Iris pigment epithelial cell (primary cell): ENCODE data around the gene AUTS2.
"Not testable (repeated sequence)": the region's sequence is repeated elsewhere in the genome, so short reads cannot be mapped to it uniquely, and the experiment has no call there.

Experiments
- DNase-seq: peaks from one replicate; pipeline ENCODE4 v3.0.0-alpha.2; 2011; ENCODE audit warnings: low read depth

The AUTS2 gene

DNA sequence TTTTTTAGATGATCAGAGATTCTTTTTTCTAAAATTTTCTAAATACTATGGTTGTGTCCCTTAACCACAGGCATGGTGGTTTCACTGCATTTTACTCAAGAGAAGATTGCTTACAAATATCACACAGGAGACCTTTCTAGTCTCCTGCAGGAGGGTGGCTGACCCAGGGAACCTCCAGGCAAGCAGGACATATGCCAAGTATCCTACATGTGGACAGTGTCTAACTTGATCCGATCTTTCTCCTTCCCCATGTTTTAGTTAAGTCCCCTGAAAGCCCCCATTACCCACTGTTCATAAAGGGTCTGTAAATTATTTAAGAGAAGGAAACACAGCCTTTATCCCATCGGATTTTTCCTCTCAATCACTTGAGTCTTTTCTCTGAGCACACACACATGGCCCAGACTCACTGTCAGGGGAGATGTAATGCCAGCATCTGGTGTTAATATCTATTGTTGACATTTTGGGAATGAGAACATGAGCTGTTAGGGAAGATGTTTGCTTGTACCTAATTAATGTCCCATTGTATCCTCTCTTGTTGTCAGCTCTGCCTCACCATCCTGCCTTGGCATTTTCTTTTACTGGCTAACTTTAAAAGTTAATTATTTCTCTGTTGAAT is 755.2 kb downstream of the AUTS2 start:
- DNase-seq, result no peak

DNA sequence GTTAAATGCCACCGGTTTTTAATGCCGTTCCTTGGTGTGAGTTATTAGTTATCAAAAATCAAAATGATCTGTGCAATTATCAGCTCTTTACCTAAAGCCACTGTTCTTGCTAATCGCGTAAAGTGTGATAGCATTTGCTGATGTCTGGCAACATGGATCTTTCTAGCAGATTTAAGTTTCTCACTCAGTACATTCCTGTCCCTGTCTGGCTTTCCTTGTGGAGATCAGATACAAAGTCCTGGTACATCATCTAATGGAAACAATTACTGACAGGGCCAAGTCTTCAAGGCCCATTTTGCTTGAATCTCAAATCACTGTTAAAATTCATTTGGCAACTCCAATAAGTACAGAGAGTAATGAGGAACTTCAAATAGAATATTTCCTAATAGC is 755.7 kb downstream of the AUTS2 start:
- DNase-seq, result no peak

DNA sequence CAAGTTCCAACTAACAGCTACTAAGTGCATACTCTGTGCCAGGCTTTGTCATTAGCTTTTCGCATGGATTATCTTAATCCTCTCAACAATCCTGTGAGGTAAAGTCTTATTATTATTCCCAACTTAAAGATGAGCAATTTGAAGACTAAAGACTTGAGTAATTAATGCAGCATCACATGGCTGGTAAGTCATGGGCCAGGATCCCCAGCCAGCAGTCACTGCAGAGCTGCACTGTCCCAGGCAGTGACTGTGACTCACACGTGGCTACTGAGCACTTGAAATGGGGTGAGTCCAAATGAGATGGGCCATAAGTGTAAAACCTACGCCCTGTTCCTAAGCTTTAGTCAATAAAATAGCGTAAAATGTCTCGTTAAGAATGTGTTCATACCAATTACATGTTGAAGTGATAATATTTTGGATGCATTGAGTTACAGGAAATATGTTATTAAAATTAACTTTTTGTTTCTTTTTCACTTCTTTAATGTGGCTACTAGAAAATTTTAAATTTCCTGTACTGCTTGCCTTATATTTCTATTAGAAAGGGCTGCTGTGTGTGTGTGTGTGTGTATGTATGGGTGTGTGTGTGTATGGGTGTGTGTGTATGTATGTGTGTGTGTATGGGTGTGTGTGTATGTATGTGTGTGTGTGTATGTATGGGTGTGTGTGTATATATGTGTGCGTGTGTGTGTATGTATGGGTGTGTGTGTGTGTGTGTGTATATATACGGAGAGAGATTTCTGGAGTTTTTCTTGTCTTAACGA is 756.3 kb downstream of the AUTS2 start:
- DNase-seq, result no peak

DNA sequence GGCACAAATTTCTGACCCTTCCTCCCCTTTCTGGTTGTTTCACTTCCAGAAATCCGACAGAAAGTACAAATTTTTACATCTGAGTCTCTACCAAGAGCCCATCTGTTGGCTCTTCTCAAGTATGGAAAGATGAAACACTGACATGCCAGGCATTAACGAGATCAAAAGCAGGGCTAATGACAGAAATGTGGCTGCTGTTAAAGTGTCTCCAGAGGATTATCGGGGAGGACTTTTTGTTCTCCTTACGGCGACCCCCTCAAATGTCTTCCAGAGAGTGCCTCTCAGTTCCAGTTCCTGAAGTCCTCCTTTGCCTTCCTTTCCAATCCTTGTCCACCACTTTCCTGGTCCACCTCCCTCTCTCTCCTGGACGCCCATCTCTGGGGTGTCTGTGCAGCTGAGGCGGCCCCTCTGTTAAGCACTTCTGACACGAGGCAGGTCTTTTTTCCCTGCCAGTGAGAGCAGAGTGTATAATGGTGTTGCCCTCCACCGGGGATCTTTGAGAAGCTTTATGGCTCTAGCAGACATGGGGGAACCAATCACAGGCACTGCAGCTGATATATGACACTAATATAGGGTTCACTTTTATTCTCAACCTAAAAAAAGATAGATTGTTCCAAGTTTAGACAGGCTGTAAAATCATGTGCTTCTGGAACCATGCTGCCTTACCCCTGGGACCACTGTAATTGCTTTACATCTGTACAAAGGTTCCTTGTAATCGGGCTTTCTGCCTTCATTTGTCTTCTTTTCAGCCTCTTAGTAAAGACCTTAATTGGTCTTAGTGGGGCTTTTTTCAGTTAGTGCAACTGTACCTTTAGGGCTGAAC is 757.1 kb downstream of the AUTS2 start:
- no peak for DNase-seq

DNA sequence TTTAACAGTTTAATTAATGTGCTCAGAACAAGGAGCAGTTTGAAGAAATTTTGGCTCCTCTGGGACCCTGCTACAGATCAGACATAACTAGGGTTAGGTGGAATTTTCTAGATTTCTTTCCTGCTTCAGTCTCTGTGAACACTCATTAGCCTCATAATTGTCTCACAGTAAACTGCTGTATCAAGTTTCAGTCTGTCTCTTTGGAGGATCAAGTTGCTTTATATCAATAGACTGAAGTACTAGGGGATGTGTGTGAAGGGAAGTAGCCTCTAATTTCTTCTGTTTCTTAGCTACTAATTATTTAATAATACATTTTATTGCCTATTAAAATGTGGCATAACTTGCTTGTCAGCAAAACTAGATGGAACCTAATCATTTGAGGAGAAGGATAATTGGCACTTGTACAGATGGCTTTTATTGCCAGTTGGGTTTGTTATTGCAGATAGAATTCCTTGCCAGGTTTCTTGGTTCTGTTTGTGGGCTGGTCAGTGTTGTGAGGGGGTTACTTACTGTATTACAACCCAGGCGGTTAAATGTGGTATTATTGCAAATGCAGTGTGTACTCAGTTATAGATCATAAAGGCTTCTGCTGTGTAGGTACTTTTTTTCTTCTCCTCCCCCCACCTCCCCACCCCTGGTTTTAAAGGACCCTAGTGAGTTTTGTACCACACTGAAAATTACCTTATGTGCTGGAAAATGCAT is 758.0 kb downstream of the AUTS2 start:
- no peak for DNase-seq

DNA sequence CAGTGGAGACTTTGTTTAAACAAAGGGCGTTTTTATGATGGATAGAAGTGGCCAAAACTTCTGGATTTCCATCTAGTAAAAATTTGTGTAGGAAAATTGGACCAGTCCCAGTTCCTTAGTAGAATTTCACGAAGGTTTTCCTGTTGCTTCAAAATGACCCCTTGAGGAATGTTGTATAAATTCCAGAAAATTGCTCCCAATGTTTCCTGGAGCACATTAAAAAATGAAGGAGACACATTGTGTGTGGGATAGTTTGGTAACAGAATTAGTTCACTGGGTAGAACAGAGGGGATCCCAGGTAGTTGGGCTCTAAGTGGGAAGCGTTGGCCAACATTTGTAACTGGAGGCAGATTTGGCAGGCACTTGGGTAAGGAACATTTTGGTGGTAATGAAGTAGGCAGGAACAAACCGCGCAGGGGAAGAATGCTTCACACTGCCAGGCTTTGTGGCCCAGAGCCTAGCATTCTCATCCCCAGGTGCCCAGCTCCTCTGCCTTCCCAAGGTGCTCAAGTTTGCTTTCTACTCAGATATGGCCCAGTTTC is 758.6 kb downstream of the AUTS2 start:
- no peak for DNase-seq

DNA sequence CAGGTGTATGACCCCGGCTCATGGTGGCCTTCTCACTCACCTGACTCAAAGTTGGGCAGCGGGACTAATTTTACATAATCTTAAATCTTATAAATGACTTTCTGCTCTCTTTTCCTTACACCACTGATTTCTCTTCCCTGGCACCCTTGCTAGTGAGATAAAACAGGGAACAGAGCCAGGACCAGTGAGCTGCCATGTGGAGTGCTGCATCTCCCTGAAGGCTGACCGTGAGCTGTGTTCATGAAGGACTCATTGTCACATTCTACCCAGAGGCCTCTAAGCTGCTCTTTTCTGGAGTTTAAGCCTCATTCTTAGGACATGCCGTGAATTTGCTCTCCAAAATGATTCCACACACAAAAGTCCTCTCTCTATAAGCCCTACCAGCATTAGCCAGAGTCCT is 762.3 kb downstream of the AUTS2 start:
- no peak for DNase-seq

DNA sequence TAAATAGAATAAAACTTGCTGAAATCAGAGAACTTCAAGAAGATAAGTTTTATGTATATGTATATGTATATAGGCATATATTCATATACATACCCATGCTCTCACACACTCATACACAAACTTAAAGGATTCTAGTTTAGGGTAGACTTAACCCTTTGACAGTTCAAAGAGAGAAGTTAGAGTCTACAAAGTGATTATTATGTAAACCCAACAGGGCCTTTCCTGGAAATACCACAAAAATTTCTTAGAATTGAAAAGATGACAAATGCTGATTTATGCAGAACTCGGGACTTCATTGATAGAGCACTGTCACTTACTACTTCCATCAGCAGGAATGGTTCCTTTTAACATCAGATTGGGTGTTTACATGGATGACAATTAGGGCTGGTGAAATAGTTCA is 763.5 kb downstream of the AUTS2 start:
- no peak for DNase-seq

DNA sequence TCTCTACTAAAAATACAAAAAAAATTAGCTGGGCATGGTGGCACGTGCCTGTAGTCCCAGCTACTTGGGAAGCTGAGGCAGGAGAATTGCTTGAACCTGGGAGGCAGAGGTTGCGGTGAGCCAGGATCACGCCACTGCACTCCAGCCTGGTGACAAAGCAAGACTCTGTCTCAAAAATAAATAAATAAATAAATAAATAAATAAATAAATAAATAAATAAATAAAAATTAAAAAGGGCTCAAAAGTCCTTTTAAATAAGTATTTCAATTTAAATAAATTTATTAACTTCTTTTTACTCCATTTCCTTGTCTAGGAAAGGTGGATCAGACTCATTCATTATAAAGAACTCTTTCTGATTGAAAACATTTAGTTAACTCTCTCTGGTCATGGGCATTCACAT is 766.1 kb downstream of the AUTS2 start:
- not testable (repeated sequence) for DNase-seq

DNA sequence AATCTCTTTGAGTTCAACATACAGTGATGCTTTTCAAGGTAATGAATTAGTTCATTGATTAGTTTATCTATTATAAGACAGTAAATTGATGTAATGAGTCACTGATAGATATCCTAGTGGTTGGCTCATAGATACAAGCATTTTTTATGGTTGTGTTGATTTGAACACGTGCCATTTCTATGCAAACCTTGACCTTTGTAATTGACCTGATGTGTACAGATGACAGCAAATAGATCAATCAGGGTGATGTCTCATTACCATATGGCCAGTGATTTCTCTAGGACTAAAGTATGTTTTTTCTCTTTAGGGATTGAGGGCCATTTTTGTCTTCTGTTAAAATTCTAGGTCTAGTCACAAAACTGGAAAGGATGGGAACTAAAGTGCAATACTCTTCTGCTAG is 773.4 kb downstream of the AUTS2 start:
- no peak for DNase-seq

DNA sequence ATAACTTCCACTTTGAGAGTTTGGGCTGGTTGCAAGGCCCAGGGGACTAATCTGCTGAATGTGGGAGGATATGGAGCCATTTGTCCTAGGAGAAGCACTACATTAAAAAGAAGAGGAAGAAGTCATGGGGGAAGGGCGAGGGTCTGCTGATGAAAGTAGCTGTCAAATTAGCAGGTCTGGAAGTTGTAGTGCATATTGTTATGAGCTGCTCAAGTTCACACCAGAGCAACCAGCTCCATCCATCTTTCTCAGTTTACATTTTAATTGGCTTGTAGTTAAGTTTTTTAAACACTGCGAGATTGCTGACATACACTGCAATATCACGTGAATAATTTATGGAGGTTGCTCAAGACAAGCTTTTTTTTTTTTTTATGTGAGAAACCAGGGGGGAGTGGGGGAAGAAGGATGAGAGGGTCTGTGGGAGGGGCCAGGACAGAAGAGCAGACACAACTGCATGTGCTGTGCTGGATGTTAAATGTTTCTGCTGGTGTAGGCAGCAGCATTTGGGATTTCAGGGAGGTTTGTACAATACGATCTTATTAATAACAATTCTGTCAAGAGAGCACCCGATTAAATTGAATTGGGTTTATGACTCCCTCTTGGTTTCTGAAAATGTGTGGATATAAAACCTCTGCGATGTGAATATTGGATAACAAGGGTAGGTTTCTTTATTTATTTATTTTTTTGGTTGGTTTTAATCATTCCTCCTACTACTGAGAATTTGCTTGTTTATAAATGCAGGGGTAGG is 774.7 kb downstream of the AUTS2 start:
- no peak for DNase-seq

DNA sequence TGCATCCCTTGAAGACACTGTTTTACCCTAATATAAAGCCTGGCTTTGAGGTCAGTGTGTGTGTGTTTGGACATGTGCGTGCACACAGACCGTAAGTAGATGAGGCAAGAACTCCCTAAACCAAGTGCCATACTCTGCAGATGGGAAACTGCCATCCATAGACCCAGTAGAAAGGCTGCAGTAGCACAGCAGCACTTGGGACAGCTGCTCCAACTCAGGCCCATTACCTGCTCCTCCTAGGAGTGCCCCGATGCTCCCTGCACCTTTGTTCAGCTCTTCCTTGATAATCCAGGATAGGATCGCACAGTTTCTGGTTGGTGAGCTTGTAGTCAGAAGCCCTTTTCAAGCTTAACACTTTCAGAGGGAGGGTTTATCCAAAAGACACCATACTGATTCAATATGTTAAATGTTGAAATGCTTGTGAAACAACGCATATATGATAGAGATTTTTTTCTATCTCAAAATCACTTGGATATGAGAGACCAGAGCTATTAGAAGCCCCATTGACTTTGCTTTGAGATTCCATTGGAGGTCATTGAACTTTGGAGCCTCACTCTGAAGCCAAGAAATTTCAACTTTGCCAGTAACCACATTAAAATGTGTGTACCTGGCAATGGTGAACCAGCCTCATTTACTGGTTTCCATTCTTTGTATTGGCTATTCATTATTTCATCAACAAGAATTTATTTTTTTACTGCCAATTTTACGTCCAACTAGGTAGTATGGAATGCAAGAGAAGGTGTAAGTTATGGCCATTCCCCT is 776.7 kb downstream of the AUTS2 start:
- no peak for DNase-seq

DNA sequence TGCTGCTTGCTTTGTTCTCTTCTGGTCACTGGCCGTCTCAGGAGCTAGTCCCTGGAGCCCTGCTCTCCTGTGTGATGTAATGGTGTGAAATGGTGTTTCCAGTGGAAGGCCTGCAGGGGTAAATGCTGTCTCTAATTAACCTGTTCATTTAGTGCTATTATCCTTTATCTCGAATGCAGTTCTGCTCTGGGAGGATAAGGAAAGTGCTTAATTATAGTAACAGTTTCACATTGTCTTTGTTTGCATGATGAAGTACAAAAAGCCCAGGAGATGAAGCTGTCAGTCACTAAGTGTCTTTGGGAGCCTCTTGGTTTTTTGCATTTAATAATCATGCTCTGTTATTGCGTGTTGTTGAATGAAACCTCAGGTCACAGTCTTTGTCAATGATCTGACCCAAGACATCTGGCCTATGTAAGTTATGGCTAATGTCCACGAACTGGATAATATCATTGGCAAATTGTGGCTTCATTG is 778.3 kb downstream of the AUTS2 start:
- DNase-seq, result no peak

DNA sequence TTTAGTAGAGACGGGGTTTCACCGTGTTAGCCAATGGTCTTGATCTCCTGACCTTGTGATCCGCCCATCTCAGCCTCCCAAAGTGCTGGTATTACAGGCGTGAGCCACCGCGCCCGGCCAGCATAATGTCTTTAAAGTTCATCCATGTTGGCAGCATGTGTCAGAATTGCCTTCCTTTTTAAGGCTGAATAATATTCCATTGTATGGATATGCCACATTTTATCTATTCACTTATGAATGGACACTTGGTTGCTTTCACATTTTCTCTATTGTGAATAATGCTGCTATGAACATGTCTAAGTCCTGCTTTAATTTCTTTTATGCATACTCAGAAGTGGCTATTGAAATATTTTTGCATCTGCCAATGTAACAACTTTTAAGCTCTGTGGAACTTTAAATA is 779.7 kb downstream of the AUTS2 start:
- DNase-seq, result no peak

DNA sequence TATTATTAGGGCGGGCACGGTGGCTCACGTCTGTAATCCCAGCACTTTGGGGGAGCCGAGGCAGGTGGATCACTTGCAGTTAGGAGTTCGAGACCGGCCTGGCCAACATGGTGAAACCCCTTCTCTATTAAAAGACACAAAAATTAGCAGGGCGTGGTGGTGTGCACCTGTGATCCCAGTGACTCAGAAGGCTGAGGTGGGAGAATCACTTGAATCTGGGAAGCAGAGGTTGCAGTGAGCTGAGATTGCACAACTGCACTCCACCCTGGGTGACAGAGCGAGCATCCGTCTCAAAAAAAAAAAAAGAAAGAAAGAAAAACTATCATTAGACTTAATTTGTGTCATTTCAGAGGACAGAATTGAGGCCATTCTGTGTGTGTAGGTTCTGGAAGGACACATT is 780.9 kb downstream of the AUTS2 start:
- no peak for DNase-seq

DNA sequence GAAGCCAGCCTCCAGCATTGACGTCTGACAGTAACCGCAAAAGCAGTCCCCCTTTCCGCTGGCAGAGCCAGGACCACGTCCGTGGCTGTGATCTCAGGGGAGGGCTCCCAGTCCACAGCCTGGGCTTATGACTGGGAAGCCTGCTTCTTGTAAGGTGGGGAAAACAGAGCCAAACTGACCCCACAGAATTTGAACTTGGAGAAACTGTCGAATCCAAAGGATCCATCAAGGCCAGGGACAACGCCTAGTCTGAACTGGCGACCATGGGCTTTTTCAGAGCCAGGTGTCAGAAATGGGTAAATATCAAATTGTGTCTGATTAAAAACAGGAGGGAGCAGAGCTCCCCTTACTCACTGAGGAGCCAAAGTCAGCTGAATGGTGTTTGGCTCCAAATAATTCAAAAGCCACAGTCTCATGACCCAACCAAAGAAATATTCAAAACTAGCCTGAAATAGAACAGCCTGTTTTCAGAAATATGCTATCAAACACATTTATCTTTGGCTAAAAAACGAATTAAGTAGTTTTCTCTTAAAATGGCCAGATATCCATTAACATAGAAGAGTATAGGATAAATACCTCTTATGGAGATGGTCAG is 782.2 kb downstream of the AUTS2 start:
- no peak for DNase-seq

DNA sequence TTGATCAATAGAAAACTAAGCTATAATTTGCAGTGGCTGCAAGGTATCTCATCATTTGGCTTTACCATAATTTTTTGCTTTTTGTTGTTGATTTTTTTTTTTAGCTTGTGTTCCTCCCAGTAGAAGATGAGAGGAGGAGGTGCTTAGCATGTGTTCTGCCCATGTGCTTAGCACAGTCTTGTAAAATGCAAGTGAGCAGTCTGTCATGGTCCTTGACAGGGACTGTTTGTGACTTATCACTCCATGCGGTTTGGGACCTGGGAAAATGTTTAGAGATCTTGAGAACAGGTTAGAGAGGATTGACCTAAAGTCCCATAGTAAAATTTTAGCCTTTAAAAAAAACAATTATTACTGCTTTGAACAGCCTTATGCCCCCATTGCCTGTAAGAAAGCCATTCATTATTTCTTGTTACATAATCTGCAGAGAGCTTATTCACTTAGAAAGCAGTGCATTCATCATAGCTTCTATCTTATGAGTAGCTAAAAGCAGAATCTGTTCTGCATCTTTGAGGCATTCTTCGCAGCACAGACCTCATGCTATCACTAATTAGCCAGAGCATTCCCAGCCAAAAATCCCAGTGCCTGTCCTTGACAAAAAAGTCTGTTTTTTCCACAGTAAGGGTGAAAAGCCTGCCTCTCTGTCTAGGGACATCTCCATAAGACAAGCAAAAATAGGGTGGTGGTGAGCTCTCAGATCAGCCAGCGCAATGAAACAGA is 784.9 kb downstream of the AUTS2 start:
- DNase-seq, result no peak

DNA sequence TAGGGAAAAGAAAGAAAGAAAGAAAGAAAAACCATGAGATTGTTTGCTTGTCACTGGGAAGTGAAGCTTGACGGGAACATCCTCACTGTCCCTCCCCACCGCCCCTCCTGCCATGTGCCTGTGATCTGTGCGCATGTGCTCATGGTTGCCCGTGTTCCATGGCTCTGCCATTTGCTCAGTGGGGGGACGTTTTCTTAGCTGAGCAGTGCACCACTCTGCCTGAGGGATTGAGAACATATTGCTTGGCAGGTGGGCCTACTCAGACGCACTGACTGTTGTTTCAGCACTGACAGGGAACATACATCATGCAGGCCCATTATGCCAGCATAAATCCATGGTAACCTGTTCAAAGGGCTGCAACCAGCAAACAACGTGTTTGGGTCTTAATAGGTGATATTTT is 785.7 kb downstream of the AUTS2 start:
- DNase-seq, result no peak

DNA sequence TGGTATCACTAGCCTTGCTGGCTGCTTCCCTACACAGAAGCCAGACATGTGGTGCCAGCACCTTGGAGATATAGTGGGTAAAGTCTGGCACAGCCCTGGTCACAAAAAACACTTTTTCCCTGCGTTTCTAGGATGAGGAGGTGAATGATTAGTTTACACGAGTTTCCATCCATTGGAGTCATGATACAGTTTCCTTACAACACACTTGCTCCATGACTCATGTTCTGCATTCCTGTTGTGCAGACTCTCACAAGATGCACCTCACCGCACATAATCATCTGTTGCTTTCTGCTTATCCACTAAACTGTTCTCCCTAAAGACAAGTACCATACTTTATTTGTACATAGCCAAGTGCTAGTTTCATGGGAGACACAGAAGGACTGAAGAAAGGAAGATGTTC is 786.6 kb downstream of the AUTS2 start:
- peak; percentile 49 for DNase-seq

DNA sequence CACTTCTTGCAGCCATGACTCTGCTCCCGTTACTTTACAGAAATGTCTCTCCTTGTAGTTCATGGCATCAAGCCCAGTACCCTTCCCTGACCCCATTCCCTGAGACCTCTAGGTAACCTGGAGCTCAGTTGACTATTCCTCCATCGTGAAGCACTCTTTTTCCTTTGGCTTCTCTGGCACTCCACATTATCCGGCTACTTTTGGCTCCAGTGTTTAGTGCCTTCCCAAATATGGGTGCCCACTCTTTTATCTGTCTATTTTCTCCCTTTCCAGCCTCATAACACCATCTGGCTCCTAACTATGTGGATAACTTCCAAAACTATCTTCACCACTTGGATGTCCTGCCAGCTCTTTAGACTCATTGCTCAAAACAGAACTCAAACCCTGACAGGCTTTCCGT is 788.9 kb downstream of the AUTS2 start:
- DNase-seq, result no peak
